ENCODE data around the gene TLR7. TPM values are rescaled to one million over a fixed set of nuclear protein-coding genes. Genes with fewer than 3 reads are reported as not detected.

TLR7 gene
- total and polyA plus RNA-seq, 9 of the 15 experiments (the other 6 are each of a cell fraction or from before 2014, with no cell fraction given), result 0.04 to 0.13 (median 0.07) TPM; not detected in 6

- peak; percentile 44 for FAIRE-seq
- BruUV-seq (replicated peaks), result no TSS peak
- no peak for TF ChIP-seq E2F5 (CRISPR knock-in tag; IDR thresholded peaks at IDR 0.05)
- no peak for TF ChIP-seq SMAD2 (IDR thresholded peaks at IDR 0.05; ENCODE audit: low read depth, low read length)
- TF ChIP-seq ZNF395 (CRISPR knock-in tag; IDR thresholded peaks at IDR 0.05), result no peak
- TF ChIP-seq RAD21 (CRISPR knock-in tag; conservative IDR thresholded peaks at IDR 0.05 in 1 of 2, IDR thresholded peaks at IDR 0.05 in 1 of 2), result peak; percentile 29 to 57; a peak in 3 of 4 replicates
- no peak for TF ChIP-seq CBX5 (IDR thresholded peaks at IDR 0.05; ENCODE audit: borderline replicate concordance, low read depth)
- no peak for TF ChIP-seq SMARCA5 (IDR thresholded peaks at IDR 0.05)
- TF ChIP-seq SMC3 (conservative IDR thresholded peaks at IDR 0.05; ENCODE audit: insufficient read depth, low read depth, low read length), result 0 out of 2 replicates have a peak, but pooled peaks have one; percentile 11
- no peak for TF ChIP-seq MYNN (IDR thresholded peaks at IDR 0.05)
- TF ChIP-seq MYNN (CRISPR knock-in tag; IDR thresholded peaks at IDR 0.05), result no peak
- TF ChIP-seq SMARCB1 (IDR thresholded peaks at IDR 0.05; ENCODE audit: insufficient read length, low read depth), result no peak
- no peak for TF ChIP-seq NFYB (IDR thresholded peaks at IDR 0.05; ENCODE audit: extremely low read depth, insufficient read length)
- TF ChIP-seq ETV5 (CRISPR knock-in tag; IDR thresholded peaks at IDR 0.05; ENCODE audit: low read depth), result no peak
- TF ChIP-seq NCOA4 (IDR thresholded peaks at IDR 0.05; ENCODE audit: partially characterized antibody), result no peak
- TF ChIP-seq NR2C1 (IDR thresholded peaks at IDR 0.05), result no peak
- no peak for TF ChIP-seq NR2C1 (tag; IDR thresholded peaks at IDR 0.05)
- peak; percentile 61 to 74 (median 63) for TF ChIP-seq CTCF (IDR thresholded peaks at IDR 0.05 in 2 of 3, conservative IDR thresholded peaks at IDR 0.05 in 1 of 3; ENCODE audit: insufficient read depth in 2 of 3, low read depth in 1 of 3, low read length in 3 of 3)
- no peak for TF ChIP-seq CHD2 (IDR thresholded peaks at IDR 0.05; ENCODE audit: low read depth, low read length)
These were observed 27.5 kb downstream of the TLR7 start for GRCh38 chrX:12894074-12895030.

More at GRCh38 chrX:12894074-12895030, 27.5 kb downstream of the TLR7 start:
- Histone ChIP-seq H3K9me3 (replicated peaks; ENCODE audit: control insufficient read depth, insufficient read depth, low read depth, low read length) (no peaks in the 10 kb centered on the region), H3K79me2 (ENCODE audit: control insufficient read depth, insufficient read depth, low read length) (no peaks in the 10 kb centered on the region), H3K27me3 (ENCODE audit: control insufficient read depth in 2 of 2, insufficient read depth in 2 of 2, low read length in 2 of 2) (peaks cover 0 to 9% of the 10 kb centered on the region in 2 experiments; a peak in 1 of 5 replicates), H3K36me3 (ENCODE audit: control insufficient read depth, insufficient read depth, low read length) (no peaks in the 10 kb centered on the region), H2AFZ (ENCODE audit: low read depth, low read length) (no peak overlapping the region), H3K4me1 (replicated peaks in 1 of 2; ENCODE audit: control insufficient read depth in 2 of 2, insufficient read depth in 2 of 2, low read length in 2 of 2) (no peaks in the 10 kb centered on the region), H3K27ac (ENCODE audit: extremely low read depth, low read depth, low read length) (no peak overlapping the region), H3K9ac (ENCODE audit: insufficient read depth in 1 of 2, low read depth in 2 of 2, low read length in 2 of 2) (no peak overlapping the region), H4K20me1 (replicated peaks; ENCODE audit: control insufficient read depth, insufficient read depth, low read length) (no peaks in the 10 kb centered on the region), H3K4me2 (ENCODE audit: insufficient read depth, low read length) (no peak overlapping the region), H3K9me1 (ENCODE audit: control insufficient read depth, insufficient read depth, low read length) (no peaks in the 10 kb centered on the region), H3K4me3 (no peak overlapping the region)
- DNase-seq (ENCODE audit: extremely low read depth in 1 of 4, low spot score in 3 of 4), result peak; percentile 25 to 57 (median 32)
- 2% methylated on average over 11 of the region's 12 CpGs for WGBS (ENCODE audit: insufficient coverage, low coverage, missing lambda C conversion rate)
- CTCF ChIA-PET (ENCODE audit: low intra/inter-chr PET ratio), result interaction anchor here (0.9 to 2.1 kb wide), 2 partner anchors 80 to 123 kb away, joined by 8 to 11 read pairs; no protein-coding TSS in a partner anchor
- POLR2A ChIA-PET, result no interaction called here
- peak; percentile 80 for ATAC-seq
- intact Hi-C loops (cut with micrococcal nuclease) (loop anchor here (1.0 to 5.0 kb wide), 3 partner anchors 67 to 192 kb away; no protein-coding TSS in a partner anchor), in situ Hi-C loops (cut with MboI) (loop anchor here (10.0 kb wide), 1 partner anchor 70 kb away; no protein-coding TSS in a partner anchor)
